OCI-LY7 (cell line): ENCODE data around the gene DNAJC27. TPM values are rescaled to one million over a fixed set of nuclear protein-coding genes. Genes with fewer than 3 reads are reported as not detected.

Source experiments
- BruUV-seq: library from RNA; stranded (reverse); fragments of 400-500 nt; replicated peaks from 2 replicates; lab custom pipeline; 2021; lab: Mats Ljungman, UMichigan
- CTCF ChIA-PET: fragments of 300-600 bp; sonication (Branson Sonifier 250); formaldehyde crosslinking; loops from one replicate; lab custom pipeline; 2022; ENCODE audit warnings: antibody characterized with exemption; ENCODE audit not compliant: unreplicated experiment; lab: Charles Lee
- POLR2A ChIA-PET: fragments of 300-600 bp; sonication (Branson Sonifier 250); formaldehyde crosslinking; loops from one replicate; lab custom pipeline; 2022; ENCODE audit warnings: antibody characterized with exemption; lab: Charles Lee
- DNase-seq: peaks from one replicate; pipeline ENCODE4 v3.0.0-alpha.2; 2015; ENCODE audit warnings: low spot score
- H2AFZ ChIP-seq: fragments of 200-600 bp; sonication (generic), shearing (Covaris generic); 2 replicates; pipeline ENCODE4 v1.6.1; 2014; ENCODE audit warnings: mild to moderate bottlenecking, antibody characterized with exemption, low read length, moderate library complexity
- H3K27ac ChIP-seq: fragments of 200-600 bp; sonication (generic); 2 replicates; pipeline ENCODE4 v1.5.1; 2014; ENCODE audit warnings: mixed run types, low read depth, mild to moderate bottlenecking, moderate library complexity, low read length, inconsistent platforms; ENCODE audit not compliant: poor library complexity, severe bottlenecking
- H3K36me3 ChIP-seq: fragments of 200-600 bp; sonication (generic); 2 replicates; pipeline ENCODE4 v1.6.1; 2014; ENCODE audit warnings: mild to moderate bottlenecking, antibody characterized with exemption, low read length, moderate library complexity, mixed read lengths; ENCODE audit not compliant: insufficient read depth
- H3K4me1 ChIP-seq: fragments of 200-600 bp; sonication (generic); 2 replicates; pipeline ENCODE4 v1.5.1; 2014; ENCODE audit warnings: mild to moderate bottlenecking, low read length; ENCODE audit not compliant: insufficient read depth, poor library complexity, severe bottlenecking
- H3K4me2 ChIP-seq: fragments of 200-600 bp; sonication (generic); 2 replicates; pipeline ENCODE4 v1.6.1; 2014; ENCODE audit warnings: mild to moderate bottlenecking, low read length
- H3K4me3 ChIP-seq: fragments of 200-600 bp; sonication (generic); 2 replicates; pipeline ENCODE4 v1.5.1; 2014; ENCODE audit warnings: mild to moderate bottlenecking, low read depth, low read length; ENCODE audit not compliant: poor library complexity, severe bottlenecking
- H3K79me2 ChIP-seq: fragments of 200-600 bp; sonication (generic); 2 replicates; pipeline ENCODE4 v1.6.1; 2016; ENCODE audit warnings: low read depth, mild to moderate bottlenecking, low read length, moderate library complexity, mixed read lengths; ENCODE audit not compliant: insufficient read depth
- H3K9me2 ChIP-seq: fragments of 200-600 bp; sonication (generic); 2 replicates; pipeline ENCODE4 v1.6.1; 2016; ENCODE audit warnings: mild to moderate bottlenecking, low read length, mixed read lengths; ENCODE audit not compliant: insufficient read depth
- H3K9me3 ChIP-seq: fragments of 200-600 bp; sonication (generic); 2 replicates; pipeline ENCODE4 v1.6.1; 2014; ENCODE audit warnings: mild to moderate bottlenecking, mixed run types, low read length, mixed read lengths
- H4K20me1 ChIP-seq: fragments of 200-600 bp; sonication (generic); 2 replicates; pipeline ENCODE4 v1.6.1; 2014; ENCODE audit warnings: mild to moderate bottlenecking, antibody characterized with exemption, low read length, moderate library complexity, mixed read lengths; ENCODE audit not compliant: insufficient read depth
- CTCF ChIP-seq: fragments of 200-600 bp; sonication (generic); conservative IDR thresholded peaks from 2 replicates; pipeline ENCODE4 v1.5.1; 2014; ENCODE audit warnings: mild to moderate bottlenecking, antibody characterized with exemption, low read length, moderate library complexity, mixed read lengths
- EZH2phosphoT487 ChIP-seq: fragments of 200-600 bp; sonication (generic); IDR thresholded peaks from 2 replicates; pipeline ENCODE4 v1.6.1; 2018; ENCODE audit warnings: low read depth, borderline replicate concordance, mild to moderate bottlenecking, mixed run types, antibody characterized with exemption, low read length, moderate library complexity, mixed read lengths
- intact Hi-C: fragments of 100-400 bp; cut with micrococcal nuclease; formaldehyde crosslinking; loops from one replicate; pipeline ENCODE4 v1.10.0; 2022; ENCODE audit not compliant: unreplicated experiment
- small RNA-seq: library from RNA; depleted of rRNA; stranded (forward); fragments of <200 nt; gene quantifications from one replicate; pipeline ENCODE3, GENCODE V24; 2014
- total RNA-seq, 2 experiments: library from RNA; depleted of rRNA in 1 of 2; stranded (reverse); fragments of >200 nt in 1 of 2; shearing (Covaris generic) in 1 of 2; gene quantifications; 2 replicates each; pipeline ENCODE4 v1.2.3, GENCODE V29; 2014 to 2022

Gene DNAJC27
- total RNA-seq, 2 experiments from 2014 or later = 3.6 to 6.6 TPM

GRCh38 chr2:24893934-24894333, 77.8 kb downstream of the DNAJC27 start:
- no TSS peak for BruUV-seq
- H3K27ac ChIP-seq = no peak overlapping the region
- H3K36me3 ChIP-seq = peaks cover 63% of the 10 kb centered on the region
- ChIA-PET CTCF (no interaction called here), POLR2A (no interaction called here)
- no peak for TF ChIP-seq CTCF
- no peak for TF ChIP-seq EZH2phosphoT487
- intact Hi-C loops = no loop called here
- H4K20me1 ChIP-seq = no peaks in the 10 kb centered on the region
- H3K4me1 ChIP-seq = no peaks in the 10 kb centered on the region
- no peak for DNase-seq
- H3K4me2 ChIP-seq = no peak overlapping the region
- H2AFZ ChIP-seq = no peak overlapping the region
- H3K79me2 ChIP-seq = no peaks in the 10 kb centered on the region
- H3K9me2 ChIP-seq = no peaks in the 10 kb centered on the region
- peaks cover 29% of the 10 kb centered on the region for H3K9me3 ChIP-seq
- no peak overlapping the region for H3K4me3 ChIP-seq

Small RNA genes lying within 50 kb of the gene (small RNA-seq; reads per million reads assigned to genes)
- gene AC013267.1 (not detected), gene RF00016 (not detected), gene RF00019 (not detected)

Other genes with a start within 250 kb of the DNAJC27 start
- 44.8 and 55.0 TPM in 2 replicates for gene PTRHD1, start 178.6 kb downstream of the DNAJC27 start, total RNA-seq (2014; rRNA removed; shearing (Covaris generic))
- gene PTRHD1, start 178.6 kb downstream of the DNAJC27 start, total RNA-seq (2022) = 41.5 and 43.9 TPM in 2 replicates
- gene CENPO, start 178.5 kb downstream of the DNAJC27 start, total RNA-seq (2014; rRNA removed; shearing (Covaris generic)) = 52.4 and 53.6 TPM in 2 replicates
- gene CENPO, start 178.5 kb downstream of the DNAJC27 start, total RNA-seq (2022) = 59.2 and 65.1 TPM in 2 replicates
- 34.1 and 45.8 TPM in 2 replicates for gene ADCY3, start 51.7 kb downstream of the DNAJC27 start, total RNA-seq (2014; rRNA removed; shearing (Covaris generic))
- 55.0 and 73.4 TPM in 2 replicates for gene ADCY3, start 51.7 kb downstream of the DNAJC27 start, total RNA-seq (2022)
- gene EFR3B, start 70.1 kb upstream of the DNAJC27 start, total RNA-seq (2014; rRNA removed; shearing (Covaris generic)) = not detected in 2 replicates
- not detected in 2 replicates for gene EFR3B, start 70.1 kb upstream of the DNAJC27 start, total RNA-seq (2022)
- gene POMC, start 196.6 kb upstream of the DNAJC27 start, total RNA-seq (2014; rRNA removed; shearing (Covaris generic)) = not detected in 2 replicates
- gene POMC, start 196.6 kb upstream of the DNAJC27 start, total RNA-seq (2022) = not detected in 2 replicates